Measurements from ENCODE around the gene KCNN3. TPM values are rescaled to one million over a fixed set of nuclear protein-coding genes. Genes with fewer than 3 reads are reported as not detected.

KCNN3 gene
- total and polyA plus RNA-seq, 2 of the 13 experiments (the other 11 are each of a cell fraction or from before 2014, with no cell fraction given): not detected

DNA sequence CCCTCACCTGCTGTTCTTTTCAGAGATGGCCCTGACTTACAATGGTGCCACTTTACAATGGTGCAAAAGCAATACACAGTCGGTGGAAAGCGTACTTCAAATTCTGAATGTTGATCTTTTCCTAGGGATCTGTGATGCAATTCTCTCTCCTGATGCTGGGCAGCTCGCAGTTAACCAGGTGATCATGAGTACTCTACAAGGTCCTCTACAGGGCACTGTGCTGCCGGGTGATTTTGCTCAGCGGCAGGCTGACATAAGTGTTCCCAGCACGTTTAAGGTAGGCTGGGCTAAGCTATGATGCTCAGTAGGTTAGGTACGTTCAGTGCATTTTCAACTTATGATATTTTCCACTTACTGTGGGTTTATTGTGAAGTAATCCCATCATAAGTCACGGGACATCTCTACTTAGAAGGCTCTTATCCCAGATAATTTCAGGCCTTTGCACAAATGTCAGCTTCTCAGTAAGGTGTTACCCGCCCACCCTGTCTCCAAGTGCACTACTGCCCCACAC, 126.5 kb downstream of the KCNN3 start:
- no peak overlapping the region for H3K4me3 ChIP-seq (replicated peaks in 1 of 3; ENCODE audit: insufficient read depth in 1 of 3, low read depth in 2 of 3, low read length in 3 of 3)
- no peaks in the 10 kb centered on the region for H3K36me3 ChIP-seq (replicated peaks in 1 of 2; ENCODE audit: control insufficient read depth in 1 of 2, insufficient read depth in 2 of 2, low read length in 2 of 2)
- no peak overlapping the region for H3K27ac ChIP-seq (ENCODE audit: extremely low read length, insufficient read depth, low read length)
- 0 out of 2 replicates have a peak, but pooled peaks cover 13% of the 10 kb centered on the region for H3K4me1 ChIP-seq (ENCODE audit: insufficient read depth, low read length)
- no peak for ATAC-seq
- H3K27me3 ChIP-seq (ENCODE audit: control insufficient read depth in 1 of 2, insufficient read depth in 2 of 2, low read length in 2 of 2): peaks cover 1 to 50% of the 10 kb centered on the region in 2 experiments; a peak in 2 of 5 replicates
- DNase-seq (ENCODE audit: low spot score): no peak
- H3K79me2 ChIP-seq (ENCODE audit: insufficient read depth, low read length): no peaks in the 10 kb centered on the region
- no peak overlapping the region for H3K9ac ChIP-seq (ENCODE audit: insufficient read depth, low read depth, low read length)
- no peak for FAIRE-seq
- BruUV-seq (replicated peaks): no TSS peak
- H3K9me3 ChIP-seq (ENCODE audit: low read length): no peaks in the 10 kb centered on the region
- no peak overlapping the region for H2AFZ ChIP-seq (ENCODE audit: low read length)
- in situ Hi-C loops (cut with HindIII; ENCODE audit: extremely low pct_ligation_motif_present, low pct_unique_long_range_greater_than_20kb) (no loop called here), intact Hi-C loops (cut with micrococcal nuclease; ENCODE audit: unreplicated experiment) (no loop called here)
- no peak overlapping the region for H3K4me2 ChIP-seq (ENCODE audit: low read depth, low read length)
- CTCF ChIA-PET (ENCODE audit: low intra/inter-chr PET ratio, low total read pairs): no interaction called here
- no peaks in the 10 kb centered on the region for H4K20me1 ChIP-seq (ENCODE audit: insufficient read depth, low read length)
- 9% methylated on average over 9 of the region's 9 CpGs for WGBS (ENCODE audit: low lambda C conversion rate)
- POLR2A ChIA-PET: no interaction called here
- TF ChIP-seq TBX2 (CRISPR knock-in tag; IDR thresholded peaks at IDR 0.05; ENCODE audit: borderline replicate concordance) (no peak), REL (CRISPR knock-in tag; conservative IDR thresholded peaks at IDR 0.05) (no peak), SKI (IDR thresholded peaks at IDR 0.05; ENCODE audit: partially characterized antibody) (no peak), RFXAP (CRISPR knock-in tag; IDR thresholded peaks at IDR 0.05; ENCODE audit: borderline replicate concordance) (no peak), ZNF136 (CRISPR knock-in tag; IDR thresholded peaks at IDR 0.05; ENCODE audit: low read depth) (no peak), ZNF772 (CRISPR knock-in tag; IDR thresholded peaks at IDR 0.05) (no peak), SCMH1 (CRISPR knock-in tag; IDR thresholded peaks at IDR 0.05; ENCODE audit: borderline replicate concordance) (no peak), E2F1 (CRISPR knock-in tag; IDR thresholded peaks at IDR 0.05) (no peak), ZNF577 (CRISPR knock-in tag; IDR thresholded peaks at IDR 0.05; ENCODE audit: borderline replicate concordance, low read depth) (no peak), GZF1 (CRISPR knock-in tag; IDR thresholded peaks at IDR 0.05) (no peak)
- TF ChIP-seq, protein P1, sequence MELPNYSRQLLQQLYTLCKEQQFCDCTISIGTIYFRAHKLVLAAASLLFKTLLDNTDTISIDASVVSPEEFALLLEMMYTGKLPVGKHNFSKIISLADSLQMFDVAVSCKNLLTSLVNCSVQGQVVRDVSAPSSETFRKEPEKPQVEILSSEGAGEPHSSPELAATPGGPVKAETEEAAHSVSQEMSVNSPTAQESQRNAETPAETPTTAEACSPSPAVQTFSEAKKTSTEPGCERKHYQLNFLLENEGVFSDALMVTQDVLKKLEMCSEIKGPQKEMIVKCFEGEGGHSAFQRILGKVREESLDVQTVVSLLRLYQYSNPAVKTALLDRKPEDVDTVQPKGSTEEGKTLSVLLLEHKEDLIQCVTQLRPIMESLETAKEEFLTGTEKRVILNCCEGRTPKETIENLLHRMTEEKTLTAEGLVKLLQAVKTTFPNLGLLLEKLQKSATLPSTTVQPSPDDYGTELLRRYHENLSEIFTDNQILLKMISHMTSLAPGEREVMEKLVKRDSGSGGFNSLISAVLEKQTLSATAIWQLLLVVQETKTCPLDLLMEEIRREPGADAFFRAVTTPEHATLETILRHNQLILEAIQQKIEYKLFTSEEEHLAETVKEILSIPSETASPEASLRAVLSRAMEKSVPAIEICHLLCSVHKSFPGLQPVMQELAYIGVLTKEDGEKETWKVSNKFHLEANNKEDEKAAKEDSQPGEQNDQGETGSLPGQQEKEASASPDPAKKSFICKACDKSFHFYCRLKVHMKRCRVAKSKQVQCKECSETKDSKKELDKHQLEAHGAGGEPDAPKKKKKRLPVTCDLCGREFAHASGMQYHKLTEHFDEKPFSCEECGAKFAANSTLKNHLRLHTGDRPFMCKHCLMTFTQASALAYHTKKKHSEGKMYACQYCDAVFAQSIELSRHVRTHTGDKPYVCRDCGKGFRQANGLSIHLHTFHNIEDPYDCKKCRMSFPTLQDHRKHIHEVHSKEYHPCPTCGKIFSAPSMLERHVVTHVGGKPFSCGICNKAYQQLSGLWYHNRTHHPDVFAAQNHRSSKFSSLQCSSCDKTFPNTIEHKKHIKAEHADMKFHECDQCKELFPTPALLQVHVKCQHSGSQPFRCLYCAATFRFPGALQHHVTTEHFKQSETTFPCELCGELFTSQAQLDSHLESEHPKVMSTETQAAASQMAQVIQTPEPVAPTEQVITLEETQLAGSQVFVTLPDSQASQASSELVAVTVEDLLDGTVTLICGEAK (IDR thresholded peaks at IDR 0.05): no peak
- TF ChIP-seq, protein P1 (CRISPR knock-in tag; IDR thresholded peaks at IDR 0.05): no peak
- TF ChIP-seq, protein P2, sequence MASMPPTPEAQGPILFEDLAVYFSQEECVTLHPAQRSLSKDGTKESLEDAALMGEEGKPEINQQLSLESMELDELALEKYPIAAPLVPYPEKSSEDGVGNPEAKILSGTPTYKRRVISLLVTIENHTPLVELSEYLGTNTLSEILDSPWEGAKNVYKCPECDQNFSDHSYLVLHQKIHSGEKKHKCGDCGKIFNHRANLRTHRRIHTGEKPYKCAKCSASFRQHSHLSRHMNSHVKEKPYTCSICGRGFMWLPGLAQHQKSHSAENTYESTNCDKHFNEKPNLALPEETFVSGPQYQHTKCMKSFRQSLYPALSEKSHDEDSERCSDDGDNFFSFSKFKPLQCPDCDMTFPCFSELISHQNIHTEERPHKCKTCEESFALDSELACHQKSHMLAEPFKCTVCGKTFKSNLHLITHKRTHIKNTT (CRISPR knock-in tag; IDR thresholded peaks at IDR 0.05): no peak

All from HepG2 (cell line).